Endothelial cell of umbilical vein (primary cell): Measurements from ENCODE around the gene KLHL25. TPM values are rescaled to one million over a fixed set of nuclear protein-coding genes. Genes with fewer than 3 reads are reported as not detected.

Experiments used
- BruUV-seq: library from RNA; stranded (reverse); fragments of 400-500 nt; replicated peaks from 2 replicates; lab custom pipeline; 2021; lab: Mats Ljungman, UMichigan
- CTCF ChIA-PET: fragments of 300-600, 350-600 bp; sonication (Branson Sonifier 250); formaldehyde crosslinking; loops from one replicate; lab custom pipeline; 2021; ENCODE audit warnings: antibody characterized with exemption, inconsistent platforms; lab: Charles Lee
- POLR2A ChIA-PET: fragments of 300-600, 350-600 bp; sonication (Branson Sonifier 250); formaldehyde crosslinking; loops from one replicate; lab custom pipeline; 2021; ENCODE audit warnings: antibody characterized with exemption, inconsistent platforms; lab: Charles Lee
- DNase-seq: peaks from one replicate; pipeline ENCODE4 v3.0.0-alpha.2; 2011; ENCODE audit warnings: low read depth, low spot score
- FAIRE-seq: peaks from 2 replicates; lab custom pipeline; 2011; peaks lifted over from hg19 to GRCh38; lab: Jason Lieb, UNC
- H2AFZ ChIP-seq: 2 replicates; pipeline ENCODE4 v1.6.0; 2012; ENCODE audit warnings: low read depth, low read length, control low read depth, inconsistent platforms
- H3K27ac ChIP-seq: 2 replicates; pipeline ENCODE4 v1.5.1; 2011; ENCODE audit warnings: low read depth, mild to moderate bottlenecking, control low read depth, low read length, moderate library complexity; ENCODE audit not compliant: insufficient read depth
- H3K27me3 ChIP-seq, 2 experiments: 2 replicates each; pipeline versions ENCODE4 v1.6.0 to v1.6.1; 2011; ENCODE audit warnings: low read length in 2 of 2, mixed read lengths in 1 of 2; ENCODE audit not compliant: control insufficient read depth in 2 of 2, insufficient read depth in 2 of 2
- H3K36me3 ChIP-seq, 2 experiments: 2 replicates in 1 of 2; 3 replicates in 1 of 2; pipeline ENCODE4 v1.5.1; 2011; ENCODE audit warnings: low read length in 2 of 2, mild to moderate bottlenecking in 1 of 2, moderate library complexity in 1 of 2; ENCODE audit not compliant: control insufficient read depth in 2 of 2, insufficient read depth in 2 of 2; ENCODE audit errors: extremely low read depth in 1 of 2
- H3K4me1 ChIP-seq: 3 replicates; pipeline ENCODE4 v1.5.1; 2011; ENCODE audit warnings: mild to moderate bottlenecking, low read length; ENCODE audit not compliant: control insufficient read depth, insufficient read depth; ENCODE audit errors: extremely low read depth
- H3K4me2 ChIP-seq: 2 replicates; pipeline ENCODE4 v1.6.1; 2011; ENCODE audit warnings: low read length, control low read depth, mixed read lengths; ENCODE audit not compliant: insufficient read depth
- H3K4me3 ChIP-seq, 3 experiments: fragments of 200-600 bp in 1 of 3; sonication (generic), shearing (Covaris generic) in 1 of 3; replicated peaks in 1 of 3; 2 replicates each; pipeline ENCODE4 v1.5.1; 2011 to 2016; ENCODE audit warnings: control low read depth in 3 of 3, low read length in 3 of 3, mild to moderate bottlenecking in 2 of 3, inconsistent platforms in 1 of 3, low read depth in 1 of 3, moderate library complexity in 1 of 3; ENCODE audit not compliant: insufficient read depth in 1 of 3
- H3K79me2 ChIP-seq: 2 replicates; pipeline ENCODE4 v1.6.0; 2012; ENCODE audit warnings: low read length, inconsistent platforms; ENCODE audit not compliant: control insufficient read depth, insufficient read depth
- H3K9ac ChIP-seq: replicated peaks from 2 replicates; pipeline ENCODE3; 2011; ENCODE audit warnings: low read length, control low read depth; ENCODE audit not compliant: insufficient read depth; ENCODE audit errors: extremely low read depth
- H3K9me1 ChIP-seq: replicated peaks from 3 replicates; pipeline ENCODE4 v1.6.0; 2011; ENCODE audit warnings: mild to moderate bottlenecking, low read length; ENCODE audit not compliant: control insufficient read depth, insufficient read depth; ENCODE audit errors: extremely low read depth
- H3K9me3 ChIP-seq: replicated peaks from 2 replicates; pipeline ENCODE4 v1.5.1; 2012; ENCODE audit warnings: low read length, inconsistent platforms; ENCODE audit not compliant: control insufficient read depth, insufficient read depth
- H4K20me1 ChIP-seq: replicated peaks from 2 replicates; pipeline ENCODE3; 2011; ENCODE audit warnings: mild to moderate bottlenecking, low read length; ENCODE audit not compliant: control insufficient read depth, insufficient read depth; ENCODE audit errors: extremely low read depth
- CTCF ChIP-seq, 2 donors: IDR thresholded peaks; 1 replicate in 1 of 2; 2 replicates in 1 of 2; pipeline ENCODE4 v1.5.1; 2011; ENCODE audit warnings: low read length in 2 of 2, mild to moderate bottlenecking in 2 of 2, moderate library complexity in 2 of 2, control low read depth in 1 of 2, inconsistent platforms in 1 of 2, low read depth in 1 of 2; ENCODE audit not compliant: insufficient read depth in 1 of 2; ENCODE audit errors: extremely low read depth in 1 of 2
- EZH2 ChIP-seq: IDR thresholded peaks from 2 replicates; pipeline ENCODE4 v1.6.1; 2012; ENCODE audit warnings: borderline replicate concordance, low read depth, mild to moderate bottlenecking, moderate library complexity, low read length, inconsistent platforms; ENCODE audit not compliant: severe bottlenecking
- FOS ChIP-seq: IDR thresholded peaks from 2 replicates; pipeline ENCODE4 v1.6.1; 2011; ENCODE audit warnings: mild to moderate bottlenecking, low read length, moderate library complexity, borderline replicate concordance; ENCODE audit not compliant: insufficient read depth
- GATA2 ChIP-seq: IDR thresholded peaks from 2 replicates; pipeline ENCODE4 v1.7.0; 2011; ENCODE audit warnings: low read depth, mild to moderate bottlenecking, moderate library complexity, mixed read lengths, low read length; ENCODE audit not compliant: insufficient read length, insufficient read depth
- JUN ChIP-seq: IDR thresholded peaks from 2 replicates; pipeline ENCODE4 v1.6.1; 2011; ENCODE audit warnings: borderline replicate concordance, low read depth; ENCODE audit not compliant: insufficient read length, insufficient read depth
- MAX ChIP-seq: IDR thresholded peaks from 2 replicates; pipeline ENCODE4 v1.6.1; 2011; ENCODE audit not compliant: insufficient read depth, insufficient read length
- MYC ChIP-seq: IDR thresholded peaks from one replicate; pipeline ENCODE4 v1.6.1; 2011; ENCODE audit warnings: mild to moderate bottlenecking, low read depth, low read length
- POLR2A ChIP-seq: IDR thresholded peaks from 2 replicates; pipeline ENCODE4 v1.6.1; 2012; ENCODE audit warnings: low read depth, mild to moderate bottlenecking, control low read depth, low read length
- POLR2AphosphoS5 ChIP-seq: IDR thresholded peaks from 2 replicates; pipeline ENCODE4 v1.6.1; 2012; ENCODE audit warnings: low read depth, mild to moderate bottlenecking, control low read depth, low read length, moderate library complexity; ENCODE audit not compliant: insufficient read depth
- dilution Hi-C: fragments of 300-500 bp; cut with MboI; formaldehyde crosslinking; loops from one replicate; pipeline ENCODE4 v1.15.0; 2019; ENCODE audit warnings: low sequenced_read_pairs; ENCODE audit not compliant: extremely low pct_ligation_motif_present
- intact Hi-C: fragments of 100-400 bp; cut with micrococcal nuclease; formaldehyde crosslinking; loops from one replicate; pipeline ENCODE4 v1.10.0; 2022
- polyA plus RNA-seq, 4 experiments: library from polyadenylated mRNA; depleted of rRNA in 3 of 4; stranded (reverse) in 3 of 4; unstranded in 1 of 4; fragments of >200 nt; gene quantifications; 2 replicates each; pipeline versions ENCODE4 v1.2.1 to v1.2.3, GENCODE V29; 2011 to 2012; ENCODE audit warnings: missing spikeins in 1 of 4
- total RNA-seq: library from RNA; stranded (reverse); gene quantifications from 2 replicates; pipeline ENCODE4 v1.2.3, GENCODE V29; 2021

The KLHL25 gene
- total and polyA plus RNA-seq, 2 donors (not counting 3 experiments of a cell fraction or from before 2014, with no cell fraction given) = 5.4 to 6.4 TPM

- H3K4me3 ChIP-seq = no peak overlapping the region
- TF ChIP-seq JUN (no peak), POLR2AphosphoS5 (no peak)
- H3K36me3 ChIP-seq = no peaks in the 10 kb centered on the region
- no peaks in the 10 kb centered on the region for H3K79me2 ChIP-seq
- no peaks in the 10 kb centered on the region for H4K20me1 ChIP-seq
- CTCF ChIA-PET = no interaction called here
- no peak overlapping the region for H3K9ac ChIP-seq
- no peak overlapping the region for H3K4me2 ChIP-seq
- H2AFZ ChIP-seq = no peak overlapping the region
- no peaks in the 10 kb centered on the region for H3K9me1 ChIP-seq
- H3K4me1 ChIP-seq = no peaks in the 10 kb centered on the region
- BruUV-seq = no TSS peak
- intact Hi-C loops = no loop called here
- H3K27ac ChIP-seq = no peak overlapping the region
- H3K9me3 ChIP-seq = no peaks in the 10 kb centered on the region
- DNase-seq = no peak
- FAIRE-seq = no peak
- POLR2A ChIA-PET = no interaction called here
- dilution Hi-C loops = no loop called here
- H3K27me3 ChIP-seq = no peaks in the 10 kb centered on the region
Measured at GRCh38 chr15:85755471-85755870, 39.3 kb downstream of the KLHL25 start.

GRCh38 chr15:85754989-85755388, 39.7 kb downstream of the KLHL25 start:
- no peak overlapping the region for H3K4me3 ChIP-seq
- POLR2A ChIA-PET = no interaction called here
- H4K20me1 ChIP-seq = no peaks in the 10 kb centered on the region
- H3K36me3 ChIP-seq = no peaks in the 10 kb centered on the region
- DNase-seq (no peak), FAIRE-seq (no peak)
- H3K27me3 ChIP-seq = no peaks in the 10 kb centered on the region
- H3K4me1 ChIP-seq = no peaks in the 10 kb centered on the region
- H3K9me1 ChIP-seq = no peaks in the 10 kb centered on the region
- H3K79me2 ChIP-seq = no peaks in the 10 kb centered on the region
- no peak overlapping the region for H3K4me2 ChIP-seq
- H3K27ac ChIP-seq = no peak overlapping the region
- intact Hi-C loops (no loop called here), dilution Hi-C loops (no loop called here)
- H2AFZ ChIP-seq = no peak overlapping the region
- no peak overlapping the region for H3K9ac ChIP-seq
- TF ChIP-seq CTCF (IDR thresholded peaks at IDR 0.05; ENCODE audit: extremely low read depth in 1 of 2, insufficient read depth in 1 of 2, low read depth in 1 of 2, low read length in 2 of 2) (no peak), FOS (no peak), POLR2AphosphoS5 (no peak), POLR2A (no peak), MAX (no peak), MYC (no peak), EZH2 (no peak), JUN (no peak), GATA2 (no peak)
- H3K9me3 ChIP-seq = no peaks in the 10 kb centered on the region
- BruUV-seq = no TSS peak
- CTCF ChIA-PET = no interaction called here
